Stimulated activated CD8-positive, alpha-beta memory T cell treated with anti-CD3 and anti-CD28 coated beads, Interleukin-12 subunit alpha, Interleukin-12 subunit beta, amount 100 ng/mL, for 24 hours (primary cell): ENCODE data around the gene SERF2.
"Not testable (repeated sequence)": the region's sequence is repeated elsewhere in the genome, so short reads cannot be mapped to it uniquely, and the experiment has no call there.

ENCODE experiments used
- DNase-seq: peaks from one replicate; pipeline ENCODE4 v3.0.0-alpha.2; 2020; ENCODE audit errors: extremely low read depth

SERF2 gene

GRCh38 chr15:43829951-43830540 lies 37.9 kb downstream of the SERF2 start:
- DNase-seq = not testable (repeated sequence)

DNA sequence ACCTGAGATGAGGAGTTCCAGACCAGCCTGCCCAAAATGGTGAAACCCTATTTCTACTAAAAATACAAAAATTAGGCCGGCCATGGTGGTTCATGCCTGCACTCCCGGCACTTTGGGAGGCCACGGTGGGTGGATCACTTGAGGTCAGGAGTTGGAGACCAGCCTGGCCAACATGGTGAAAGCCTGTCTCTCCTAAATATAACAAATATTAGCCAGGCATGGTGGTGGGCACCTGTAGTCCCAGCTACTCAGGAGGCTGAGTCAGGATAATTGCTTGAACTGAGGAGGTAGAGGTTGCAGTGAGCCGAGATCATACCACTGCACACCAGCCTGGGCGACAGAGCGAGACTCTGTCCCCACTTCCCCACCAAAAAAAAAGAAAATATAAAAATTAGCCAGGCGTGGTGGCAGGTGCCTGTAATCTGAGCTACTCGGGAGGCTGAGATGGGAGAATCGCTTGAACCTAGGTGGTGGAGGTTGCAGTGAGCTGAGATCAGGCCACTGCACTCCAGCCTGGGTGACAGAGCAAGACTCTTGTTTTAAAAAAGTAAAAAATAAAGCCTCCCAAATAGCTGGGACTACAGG lies 38.7 kb downstream of the SERF2 start:
- not testable (repeated sequence) for DNase-seq

GRCh38 chr15:43831519-43832052 lies 39.5 kb downstream of the SERF2 start:
- DNase-seq = not testable (repeated sequence)

GRCh38 chr15:43832485-43832884 lies 40.4 kb downstream of the SERF2 start:
- not testable (repeated sequence) for DNase-seq

- no peak for DNase-seq
Measured at GRCh38 chr15:43845421-43845820, 53.3 kb downstream of the SERF2 start.
